ENCODE data around the gene HOXC11.

- TF ChIP-seq POLR2A (IDR thresholded peaks at IDR 0.05) (no peak), CTCF (IDR thresholded peaks at IDR 0.05) (no peak)
These were observed 10.0 kb downstream of the HOXC11 start for GRCh38 chr12:53982648-53983567.
